ENCODE measurements around the gene PCBP3.

DNA sequence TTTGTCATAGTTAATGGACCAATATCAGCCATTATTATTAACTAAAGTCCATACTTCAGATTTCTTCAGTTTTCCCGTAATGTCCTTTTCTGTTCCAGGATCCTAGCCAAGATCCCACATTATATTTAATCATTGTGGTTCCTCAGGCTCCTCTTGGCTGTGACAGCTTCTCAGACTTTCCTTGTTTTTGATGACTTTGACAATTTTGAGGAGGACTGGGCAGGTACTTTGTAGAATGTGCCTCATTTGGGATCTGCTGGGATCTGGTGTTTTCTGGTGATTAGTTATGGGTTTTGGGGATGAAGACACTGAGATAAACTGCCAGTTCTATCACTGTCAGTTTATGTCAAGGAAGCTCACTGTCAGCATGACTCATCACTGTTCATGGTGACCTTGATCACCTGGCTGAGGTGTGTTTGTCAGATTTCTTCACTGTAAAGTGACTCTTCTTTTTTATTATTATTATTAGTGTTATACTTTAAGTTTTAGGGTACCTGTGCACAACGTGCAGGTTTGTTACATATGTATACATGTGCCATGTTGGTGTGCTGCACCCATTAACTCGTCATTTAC lies 66.3 kb downstream of the PCBP3 start:
- TF ChIP-seq POLR2A (IDR thresholded peaks at IDR 0.05) = no peak
- TF ChIP-seq, protein P1, sequence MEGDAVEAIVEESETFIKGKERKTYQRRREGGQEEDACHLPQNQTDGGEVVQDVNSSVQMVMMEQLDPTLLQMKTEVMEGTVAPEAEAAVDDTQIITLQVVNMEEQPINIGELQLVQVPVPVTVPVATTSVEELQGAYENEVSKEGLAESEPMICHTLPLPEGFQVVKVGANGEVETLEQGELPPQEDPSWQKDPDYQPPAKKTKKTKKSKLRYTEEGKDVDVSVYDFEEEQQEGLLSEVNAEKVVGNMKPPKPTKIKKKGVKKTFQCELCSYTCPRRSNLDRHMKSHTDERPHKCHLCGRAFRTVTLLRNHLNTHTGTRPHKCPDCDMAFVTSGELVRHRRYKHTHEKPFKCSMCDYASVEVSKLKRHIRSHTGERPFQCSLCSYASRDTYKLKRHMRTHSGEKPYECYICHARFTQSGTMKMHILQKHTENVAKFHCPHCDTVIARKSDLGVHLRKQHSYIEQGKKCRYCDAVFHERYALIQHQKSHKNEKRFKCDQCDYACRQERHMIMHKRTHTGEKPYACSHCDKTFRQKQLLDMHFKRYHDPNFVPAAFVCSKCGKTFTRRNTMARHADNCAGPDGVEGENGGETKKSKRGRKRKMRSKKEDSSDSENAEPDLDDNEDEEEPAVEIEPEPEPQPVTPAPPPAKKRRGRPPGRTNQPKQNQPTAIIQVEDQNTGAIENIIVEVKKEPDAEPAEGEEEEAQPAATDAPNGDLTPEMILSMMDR (IDR thresholded peaks at IDR 0.05) = no peak

Data from lower leg skin (tissue), 3 donors.